Hepatocyte (in vitro differentiated cells): ENCODE data around the gene MBTPS1. TPM values are rescaled to one million over a fixed set of nuclear protein-coding genes. Genes with fewer than 3 reads are reported as not detected.
A peak's percentile ranks its signal among the peaks of the same experiment; 100 is the strongest.

Source experiments
- DNase-seq: peaks from one replicate; pipeline ENCODE4 v3.0.0-alpha.2; 2016; ENCODE audit warnings: low spot score
- H2AFZ ChIP-seq: fragments of 200-600 bp; sonication (generic); 2 replicates; pipeline ENCODE4 v1.6.0; 2016; ENCODE audit warnings: antibody characterized with exemption, mild to moderate bottlenecking
- H3K27ac ChIP-seq: fragments of 200-600 bp; sonication (generic); 2 replicates; pipeline ENCODE4 v1.5.1; 2016; ENCODE audit warnings: mild to moderate bottlenecking
- H3K27me3 ChIP-seq: fragments of 200-600 bp; sonication (generic); 2 replicates; pipeline ENCODE4 v1.6.1; 2016
- H3K36me3 ChIP-seq: fragments of 200-600 bp; sonication (generic); replicated peaks from 2 replicates; pipeline ENCODE4 v1.5.1; 2016; ENCODE audit warnings: low read depth; ENCODE audit not compliant: insufficient read depth
- H3K4me1 ChIP-seq: fragments of 200-600 bp; sonication (generic); 2 replicates; pipeline ENCODE4 v1.5.1; 2016; ENCODE audit warnings: mild to moderate bottlenecking, moderate library complexity; ENCODE audit not compliant: insufficient read depth
- H3K4me2 ChIP-seq: fragments of 200-600 bp; sonication (generic); 2 replicates; pipeline ENCODE4 v1.6.0; 2016
- H3K4me3 ChIP-seq: fragments of 200-600 bp; sonication (generic); 2 replicates; pipeline ENCODE4 v1.5.1; 2016; ENCODE audit warnings: mild to moderate bottlenecking
- H3K79me2 ChIP-seq: fragments of 200-600 bp; sonication (generic); 2 replicates; pipeline ENCODE4 v1.6.0; 2017; ENCODE audit warnings: mild to moderate bottlenecking
- H3K9me2 ChIP-seq: fragments of 200-600 bp; sonication (generic); replicated peaks from 2 replicates; pipeline ENCODE4 v1.6.0; 2017; ENCODE audit warnings: mild to moderate bottlenecking; ENCODE audit not compliant: insufficient read depth
- H3K9me3 ChIP-seq: fragments of 200-600 bp; sonication (generic); 2 replicates; pipeline ENCODE4 v1.5.1; 2016; ENCODE audit warnings: low read depth, mild to moderate bottlenecking
- H4K20me1 ChIP-seq: fragments of 200-600 bp; sonication (generic); 2 replicates; pipeline ENCODE4 v1.6.0; 2016; ENCODE audit warnings: mild to moderate bottlenecking; ENCODE audit not compliant: insufficient read depth, poor library complexity, severe bottlenecking
- EZH2 ChIP-seq: fragments of 200-600 bp; sonication (generic); IDR thresholded peaks from 2 replicates; pipeline ENCODE4 v1.6.1; 2016; ENCODE audit warnings: antibody characterized with exemption, mild to moderate bottlenecking, borderline replicate concordance
- EZH2phosphoT487 ChIP-seq: fragments of 200-600 bp; sonication (generic); IDR thresholded peaks from one replicate; pipeline ENCODE4 v1.6.1; 2018; ENCODE audit warnings: antibody characterized with exemption, mild to moderate bottlenecking, low read depth, moderate library complexity; ENCODE audit not compliant: unreplicated experiment, severe bottlenecking
- WGBS: methylation state at CpG from one replicate; pipeline ENCODE4 v1.1.6; 2016; ENCODE audit warnings: low lambda C conversion rate; ENCODE audit errors: missing lambda C conversion rate; 5-methylcytosine and 5-hydroxymethylcytosine counted together
- polyA plus RNA-seq: library from polyadenylated mRNA; unstranded; fragments of >200 nt; fragmentation: Nextera tagmentation; extraction: Ambion mirVana; gene quantifications from 2 replicates; pipeline ENCODE4 v1.2.1, GENCODE V29; 2016
- total RNA-seq: library from RNA; depleted of rRNA; stranded (reverse); fragments of >200 nt; gene quantifications from 2 replicates; pipeline ENCODE4 v1.2.3, GENCODE V29; 2014
- TF ChIP-seq, protein P1 (sequence below): fragments of 200-600 bp; sonication (generic); IDR thresholded peaks from 2 replicates; pipeline ENCODE4 v1.5.1; 2016; ENCODE audit warnings: antibody characterized with exemption, mild to moderate bottlenecking; ENCODE audit not compliant: poor library complexity

The MBTPS1 gene
- total and polyA plus RNA-seq, 2 experiments from 2014 or later, result 65.9 to 76.8 TPM

GRCh38 chr16:84065536-84066132 is 51.1 kb downstream of the MBTPS1 start:
- H3K36me3 ChIP-seq, result no peaks in the 10 kb centered on the region
- no peaks in the 10 kb centered on the region for H4K20me1 ChIP-seq
- H3K27me3 ChIP-seq, result no peaks in the 10 kb centered on the region
- no peak overlapping the region for H2AFZ ChIP-seq
- H3K9me2 ChIP-seq, result no peaks in the 10 kb centered on the region
- H3K79me2 ChIP-seq, result no peaks in the 10 kb centered on the region
- WGBS, result 44% methylated on average over 12 of the region's 12 CpGs
- H3K9me3 ChIP-seq, result no peaks in the 10 kb centered on the region
- no peak overlapping the region for H3K27ac ChIP-seq
- no peak overlapping the region for H3K4me3 ChIP-seq
- H3K4me2 ChIP-seq, result no peak overlapping the region
- H3K4me1 ChIP-seq, result no peaks in the 10 kb centered on the region
- TF ChIP-seq EZH2 (no peak), EZH2phosphoT487 (no peak)
- TF ChIP-seq, protein P1, sequence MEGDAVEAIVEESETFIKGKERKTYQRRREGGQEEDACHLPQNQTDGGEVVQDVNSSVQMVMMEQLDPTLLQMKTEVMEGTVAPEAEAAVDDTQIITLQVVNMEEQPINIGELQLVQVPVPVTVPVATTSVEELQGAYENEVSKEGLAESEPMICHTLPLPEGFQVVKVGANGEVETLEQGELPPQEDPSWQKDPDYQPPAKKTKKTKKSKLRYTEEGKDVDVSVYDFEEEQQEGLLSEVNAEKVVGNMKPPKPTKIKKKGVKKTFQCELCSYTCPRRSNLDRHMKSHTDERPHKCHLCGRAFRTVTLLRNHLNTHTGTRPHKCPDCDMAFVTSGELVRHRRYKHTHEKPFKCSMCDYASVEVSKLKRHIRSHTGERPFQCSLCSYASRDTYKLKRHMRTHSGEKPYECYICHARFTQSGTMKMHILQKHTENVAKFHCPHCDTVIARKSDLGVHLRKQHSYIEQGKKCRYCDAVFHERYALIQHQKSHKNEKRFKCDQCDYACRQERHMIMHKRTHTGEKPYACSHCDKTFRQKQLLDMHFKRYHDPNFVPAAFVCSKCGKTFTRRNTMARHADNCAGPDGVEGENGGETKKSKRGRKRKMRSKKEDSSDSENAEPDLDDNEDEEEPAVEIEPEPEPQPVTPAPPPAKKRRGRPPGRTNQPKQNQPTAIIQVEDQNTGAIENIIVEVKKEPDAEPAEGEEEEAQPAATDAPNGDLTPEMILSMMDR, result peak; percentile 75
- peak; percentile 74 for DNase-seq

DNA sequence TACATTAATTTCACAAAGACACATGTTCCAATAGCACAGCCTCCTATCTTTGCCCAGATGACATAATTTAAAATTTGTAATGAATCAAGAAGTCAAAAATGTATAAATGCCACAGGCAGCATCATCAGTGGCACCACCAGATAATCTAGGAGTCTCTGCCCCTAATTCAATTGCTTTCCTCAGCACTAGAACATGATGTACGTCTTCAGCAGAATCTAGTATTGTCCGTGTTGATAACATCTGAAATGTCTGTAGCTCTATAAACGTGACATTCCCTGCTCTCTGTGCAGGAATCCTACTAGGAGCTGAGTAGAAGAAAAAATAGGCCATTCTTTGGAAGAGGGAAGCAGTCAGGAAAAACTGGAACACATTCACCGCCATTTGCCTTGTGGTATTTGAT is 52.8 kb downstream of the MBTPS1 start:
- Histone ChIP-seq H3K27ac (no peak overlapping the region), H4K20me1 (no peaks in the 10 kb centered on the region), H2AFZ (no peak overlapping the region), H3K79me2 (no peaks in the 10 kb centered on the region), H3K36me3 (no peaks in the 10 kb centered on the region), H3K27me3 (no peaks in the 10 kb centered on the region), H3K9me3 (no peaks in the 10 kb centered on the region), H3K4me1 (no peaks in the 10 kb centered on the region), H3K9me2 (no peaks in the 10 kb centered on the region), H3K4me2 (no peak overlapping the region), H3K4me3 (no peak overlapping the region)
- no peak for DNase-seq
- WGBS, result 86% methylated on average over 4 of the region's 4 CpGs
- no peak for TF ChIP-seq EZH2phosphoT487
- TF ChIP-seq, protein P1, result no peak

DNA sequence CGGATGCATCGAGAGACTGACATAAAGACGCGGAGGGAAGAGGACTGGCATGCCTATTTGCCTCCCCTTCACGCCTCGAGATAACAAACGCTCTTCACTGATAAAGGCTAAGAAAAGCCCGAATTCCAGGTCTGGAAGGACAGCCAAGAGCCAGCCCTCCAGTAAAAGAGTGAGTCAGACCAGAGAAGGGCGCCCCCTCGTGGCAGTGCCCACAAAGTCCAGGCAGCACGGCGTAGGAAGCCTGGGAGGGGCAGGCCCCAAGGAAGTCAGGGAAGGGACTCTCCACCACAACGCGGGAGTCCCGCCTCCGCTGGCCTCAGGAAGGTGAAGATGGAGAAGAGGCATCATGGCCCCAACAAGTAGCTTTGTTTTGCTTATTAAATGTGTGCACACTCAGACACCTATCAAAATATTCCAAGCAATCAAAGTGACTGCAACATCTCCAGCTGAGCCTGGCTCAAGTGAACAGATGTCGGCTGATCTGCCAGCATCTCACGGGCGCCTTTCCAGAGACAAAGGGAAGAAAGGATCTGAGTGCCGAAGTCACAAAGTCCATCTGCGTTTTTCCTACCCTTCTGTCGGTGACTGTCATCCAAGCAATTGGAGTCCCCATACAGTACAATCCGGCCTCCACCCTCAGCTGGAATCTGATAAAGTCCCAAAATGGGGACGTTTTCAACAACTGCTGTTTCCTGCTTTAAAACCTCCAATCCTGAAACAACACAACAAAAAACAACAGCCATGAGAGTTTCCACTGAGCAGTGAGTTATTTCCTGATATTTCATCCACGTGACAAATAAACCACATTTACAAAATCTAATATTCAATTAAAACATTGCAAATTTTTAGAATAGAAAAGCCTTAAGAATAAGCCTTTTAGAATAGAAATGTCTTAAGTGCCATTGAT is 53.8 kb downstream of the MBTPS1 start:
- Histone ChIP-seq H3K27ac (no peak overlapping the region), H3K9me2 (no peaks in the 10 kb centered on the region), H3K4me1 (no peaks in the 10 kb centered on the region), H3K27me3 (no peaks in the 10 kb centered on the region), H3K9me3 (no peaks in the 10 kb centered on the region), H3K4me2 (no peak overlapping the region), H3K36me3 (no peaks in the 10 kb centered on the region), H3K79me2 (no peaks in the 10 kb centered on the region), H3K4me3 (no peak overlapping the region), H4K20me1 (no peaks in the 10 kb centered on the region), H2AFZ (no peak overlapping the region)
- WGBS, result 50% methylated on average over 25 of the region's 25 CpGs
- DNase-seq, result peak; percentile 86
- no peak for TF ChIP-seq EZH2
- TF ChIP-seq, protein P1, result peak; percentile 85
- TF ChIP-seq EZH2phosphoT487, result no peak
